ENCODE results near the gene BMI1. TPM values are rescaled to one million over a fixed set of nuclear protein-coding genes. Genes with fewer than 3 reads are reported as not detected.

The BMI1 gene
- total and polyA plus RNA-seq, 2 donors (not counting 1 experiment from before 2014, with no cell fraction given): 18.0 to 83.8 TPM

GRCh38 chr10:22351131-22351703 is 30.3 kb downstream of the BMI1 start:
- no peak for ATAC-seq (ENCODE audit: low read depth)
- peaks cover 1% of the 10 kb centered on the region for H3K4me1 Mint-ChIP-seq

More at GRCh38 chr10:22351131-22351703, 30.3 kb downstream of the BMI1 start:
- Mint-ChIP-seq H3K27ac (no peak overlapping the region), H3K9me3 (ENCODE audit: insufficient read depth) (no peaks in the 10 kb centered on the region), H3K27me3 (peaks cover 16% of the 10 kb centered on the region), H3K4me3 (no peak overlapping the region)
- ChIA-PET CTCF (interaction anchor here (0.6 kb wide), 1 partner anchor 32 kb away, joined by 3 read pairs; no protein-coding TSS in a partner anchor), POLR2A (no interaction called here)
- H3K9ac ChIP-seq (ENCODE audit: low read length): no peak overlapping the region
- H4K20me1 ChIP-seq (ENCODE audit: control insufficient read depth, insufficient read depth, low read length, poor library complexity, severe bottlenecking): no peaks in the 10 kb centered on the region
- no peaks in the 10 kb centered on the region for H3K79me2 ChIP-seq (ENCODE audit: control insufficient read depth, insufficient read depth, low read length)
- no peak overlapping the region for H2AFZ ChIP-seq (ENCODE audit: insufficient read depth, low read depth, low read length, poor library complexity, severe bottlenecking)
- peaks cover 5 to 14% (median 8%) of the 10 kb centered on the region in 4 experiments for H3K27me3 ChIP-seq (replicated peaks in 1 of 4; ENCODE audit: control extremely low read depth in 1 of 4, control insufficient read depth in 3 of 4, insufficient read depth in 4 of 4, low read length in 3 of 4)
- no peak overlapping the region for H3K4me2 ChIP-seq (replicated peaks; ENCODE audit: low read depth, low read length, poor library complexity, severe bottlenecking)
- no peak overlapping the region for H3K27ac ChIP-seq (ENCODE audit: low read length in 2 of 2)
- no peak for DNase-seq
- H3K36me3 ChIP-seq (replicated peaks in 1 of 2; ENCODE audit: control extremely low read depth in 1 of 2, control insufficient read depth in 1 of 2, extremely low read depth in 1 of 2, insufficient read depth in 2 of 2, low read length in 1 of 2): no peaks in the 10 kb centered on the region
- H3K4me3 ChIP-seq (ENCODE audit: control extremely low read depth in 1 of 5, extremely low read depth in 1 of 5, insufficient read depth in 1 of 5, low read depth in 2 of 5, low read length in 4 of 5): no peak overlapping the region
- peaks cover 0 to 5% (median 0%) of the 10 kb centered on the region in 3 donors for H3K9me3 ChIP-seq (ENCODE audit: control extremely low read depth in 1 of 3, control insufficient read depth in 2 of 3, insufficient read depth in 1 of 3, low read length in 2 of 3)
- TF ChIP-seq CTCF (IDR thresholded peaks at IDR 0.05) (no peak), EZH2 (IDR thresholded peaks at IDR 0.05; ENCODE audit: borderline replicate concordance, insufficient read depth, low read depth, low read length, poor library complexity, severe bottlenecking) (no peak)
- H3K4me1 ChIP-seq (ENCODE audit: control insufficient read depth in 2 of 2, insufficient read depth in 2 of 2, low read length in 2 of 2): no peaks in the 10 kb centered on the region
- WGBS (ENCODE audit: insufficient coverage): 100% methylated on average over 4 of the region's 5 CpGs
- intact Hi-C loops (cut with micrococcal nuclease): no loop called here

All from B cell (primary cell).